ENCODE results near the gene SLC35E1. TPM values are rescaled to one million over a fixed set of nuclear protein-coding genes. Genes with fewer than 3 reads are reported as not detected.

The SLC35E1 gene
- total RNA-seq, 1 experiment from 2014 or later: 35.8 TPM

DNA sequence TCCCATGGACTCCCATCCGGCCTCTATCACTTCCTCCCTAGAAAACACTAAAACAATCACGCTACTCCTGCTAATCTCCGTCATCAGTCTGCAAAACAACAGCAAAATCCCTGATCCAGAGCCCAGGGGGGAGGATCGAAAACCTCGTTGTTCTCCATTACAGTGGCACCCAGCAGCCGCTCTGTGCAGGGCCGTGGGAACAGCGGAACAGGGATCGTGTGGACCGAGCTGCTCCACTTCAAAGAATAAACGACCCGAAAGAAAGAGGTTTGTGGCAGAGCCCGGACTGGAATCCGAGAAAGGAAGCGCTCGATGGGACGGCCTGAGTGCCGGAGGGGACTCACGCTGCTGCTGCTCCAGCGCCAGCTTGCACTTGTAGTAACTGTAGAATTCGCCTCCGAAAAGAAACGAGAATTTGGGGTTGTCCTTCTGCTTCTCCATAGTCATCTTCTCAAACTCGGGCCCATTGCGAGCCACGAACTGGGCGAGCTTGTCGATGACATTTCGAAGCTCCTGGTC is 30.6 kb downstream of the SLC35E1 start:
- Mint-ChIP-seq H3K4me3 (peak overlapping the region; percentile 91 to 96), H3K4me1 (peaks cover 13 to 16% of the 10 kb centered on the region in 2 experiments), H3K27me3 (ENCODE audit: low read depth) (no peaks in the 10 kb centered on the region), H3K9me3 (no peaks in the 10 kb centered on the region), H3K27ac (peak overlapping the region; percentile 62 to 85 (median 67)), H3K36me3 (ENCODE audit: insufficient read depth in 1 of 3, low read depth in 3 of 3) (peaks cover 29 to 50% (median 47%) of the 10 kb centered on the region in 3 experiments; a peak in 6 of 7 replicates)
- H3K23me2 ChIP-seq (ENCODE audit: insufficient read length, low read depth, low read length, poor library complexity, severe bottlenecking): peaks cover 13% of the 10 kb centered on the region
- peaks cover 16% of the 10 kb centered on the region for H3K79me1 ChIP-seq (ENCODE audit: insufficient read depth, low read depth, low read length, poor library complexity, severe bottlenecking)
- peak overlapping the region; percentile 87; the same call in 1 of the 2 replicates for H2BK15ac ChIP-seq (ENCODE audit: low read depth, low read length)
- no peak overlapping the region for H3K56ac ChIP-seq (ENCODE audit: insufficient read length, low read depth, low read length)
- H4K91ac ChIP-seq (ENCODE audit: insufficient read length, low read depth, low read length): no peak overlapping the region
- H3K79me2 ChIP-seq (ENCODE audit: insufficient read depth, low read length): peaks cover 38% of the 10 kb centered on the region; the same call in 1 of the 2 replicates
- no peak overlapping the region for H3K27ac ChIP-seq (ENCODE audit: insufficient read length, low read depth, low read length)
- no peak overlapping the region for H2BK20ac ChIP-seq (ENCODE audit: low read depth, low read length, poor library complexity, severe bottlenecking)
- H3K23ac ChIP-seq (ENCODE audit: insufficient read length, low read depth, low read length): no peak overlapping the region
- H3K14ac ChIP-seq (ENCODE audit: insufficient read depth, low read length): peak overlapping the region; percentile 71
- no peak overlapping the region for H2AK5ac ChIP-seq (ENCODE audit: insufficient read length, low read length)
- no peak overlapping the region for H2BK120ac ChIP-seq (ENCODE audit: low read depth, low read length, poor library complexity, severe bottlenecking)
- WGBS (ENCODE audit: extremely low coverage, insufficient read length, low lambda C conversion rate): no CpG with 5 or more reads among the region's 29 CpGs
- no peaks in the 10 kb centered on the region for H3K27me3 ChIP-seq (ENCODE audit: insufficient read depth, low read length)
- H3K4me2 ChIP-seq (ENCODE audit: insufficient read depth, insufficient read length, low read length): peak overlapping the region; percentile 95
- no peaks in the 10 kb centered on the region; the same call in 1 of the 2 replicates for H3K4me1 ChIP-seq (ENCODE audit: insufficient read depth, low read length)
- H3T11ph ChIP-seq (ENCODE audit: low read length): no peak overlapping the region
- no peaks in the 10 kb centered on the region for H3K9me3 ChIP-seq (ENCODE audit: control insufficient read depth, low read depth, low read length)
- H4K20me1 ChIP-seq (ENCODE audit: control insufficient read depth, insufficient read depth, insufficient read length): no peaks in the 10 kb centered on the region
- H3K4ac ChIP-seq (ENCODE audit: low read depth, low read length): no peak overlapping the region
- no peak overlapping the region for H3K18ac ChIP-seq (ENCODE audit: insufficient read length, low read depth, low read length)
- DNase-seq: no peak
- H2AFZ ChIP-seq (ENCODE audit: low read length): no peak overlapping the region
- H4K8ac ChIP-seq (replicated peaks; ENCODE audit: insufficient read length, low read depth, low read length): no peak overlapping the region
- no peak overlapping the region for H2BK5ac ChIP-seq (ENCODE audit: insufficient read length, low read length)
- TF ChIP-seq, protein P1, sequence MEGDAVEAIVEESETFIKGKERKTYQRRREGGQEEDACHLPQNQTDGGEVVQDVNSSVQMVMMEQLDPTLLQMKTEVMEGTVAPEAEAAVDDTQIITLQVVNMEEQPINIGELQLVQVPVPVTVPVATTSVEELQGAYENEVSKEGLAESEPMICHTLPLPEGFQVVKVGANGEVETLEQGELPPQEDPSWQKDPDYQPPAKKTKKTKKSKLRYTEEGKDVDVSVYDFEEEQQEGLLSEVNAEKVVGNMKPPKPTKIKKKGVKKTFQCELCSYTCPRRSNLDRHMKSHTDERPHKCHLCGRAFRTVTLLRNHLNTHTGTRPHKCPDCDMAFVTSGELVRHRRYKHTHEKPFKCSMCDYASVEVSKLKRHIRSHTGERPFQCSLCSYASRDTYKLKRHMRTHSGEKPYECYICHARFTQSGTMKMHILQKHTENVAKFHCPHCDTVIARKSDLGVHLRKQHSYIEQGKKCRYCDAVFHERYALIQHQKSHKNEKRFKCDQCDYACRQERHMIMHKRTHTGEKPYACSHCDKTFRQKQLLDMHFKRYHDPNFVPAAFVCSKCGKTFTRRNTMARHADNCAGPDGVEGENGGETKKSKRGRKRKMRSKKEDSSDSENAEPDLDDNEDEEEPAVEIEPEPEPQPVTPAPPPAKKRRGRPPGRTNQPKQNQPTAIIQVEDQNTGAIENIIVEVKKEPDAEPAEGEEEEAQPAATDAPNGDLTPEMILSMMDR (conservative IDR thresholded peaks at IDR 0.05): no peak
- no peak overlapping the region for H4K5ac ChIP-seq (ENCODE audit: insufficient read length, low read depth, low read length)
- H2BK12ac ChIP-seq (ENCODE audit: insufficient read length, low read depth, low read length): no peak overlapping the region
- peak overlapping the region; percentile 83 for H3K9ac ChIP-seq (ENCODE audit: extremely low read depth, insufficient read length, low read length)
